EL (cell line): ENCODE results near the gene FGF3.
"Not testable (repeated sequence)": the region's sequence is repeated elsewhere in the genome, so short reads cannot be mapped to it uniquely, and the experiment has no call there.

ENCODE experiments used
- DNase-seq: peaks from one replicate; pipeline ENCODE4 v3.0.0-alpha.2; 2016

The FGF3 gene

GRCh38 chr11:69801513-69802335 lies 17.5 kb downstream of the FGF3 start:
- DNase-seq, result no peak

- no peak for DNase-seq
Observed at GRCh38 chr11:69800278-69800677, 18.9 kb downstream of the FGF3 start.

- DNase-seq, result peak; percentile 45
Observed at GRCh38 chr11:69799582-69799981, 19.6 kb downstream of the FGF3 start.

- no peak for DNase-seq
Observed at GRCh38 chr11:69799097-69799496, 20.1 kb downstream of the FGF3 start.

- no peak for DNase-seq
Observed at GRCh38 chr11:69797737-69798528, 21.3 kb downstream of the FGF3 start.

GRCh38 chr11:69797156-69797555 lies 22.1 kb downstream of the FGF3 start:
- no peak for DNase-seq

- DNase-seq, result no peak
Observed at GRCh38 chr11:69796063-69796462, 23.2 kb downstream of the FGF3 start.

- DNase-seq, result peak; percentile 66
Observed at GRCh38 chr11:69791276-69792180, 27.7 kb downstream of the FGF3 start.

- no peak for DNase-seq
Observed at GRCh38 chr11:69788956-69789355, 30.3 kb downstream of the FGF3 start.

- no peak for DNase-seq
Observed at GRCh38 chr11:69787906-69788305, 31.3 kb downstream of the FGF3 start.

GRCh38 chr11:69787457-69787856 lies 31.8 kb downstream of the FGF3 start:
- no peak for DNase-seq

GRCh38 chr11:69781241-69781640 lies 38.0 kb downstream of the FGF3 start:
- DNase-seq, result no peak

- no peak for DNase-seq
Observed at GRCh38 chr11:69778373-69778772, 40.8 kb downstream of the FGF3 start.

GRCh38 chr11:69775163-69775755 lies 44.0 kb downstream of the FGF3 start, which contains the start of gene FGF4:
FGF4 (minus strand) TSS chr11:69775341; CDS start chr11:69775084, 257 bp downstream.
- no peak for DNase-seq

GRCh38 chr11:69774354-69775162 lies 44.7 kb downstream of the FGF3 start:
- DNase-seq, result no peak

- DNase-seq, result no peak
Observed at GRCh38 chr11:69773626-69774353, 45.4 kb downstream of the FGF3 start.

- DNase-seq, result no peak
Observed at GRCh38 chr11:69771466-69771865, 47.8 kb downstream of the FGF3 start.

GRCh38 chr11:69770540-69770939 lies 48.7 kb downstream of the FGF3 start:
- DNase-seq, result no peak

- no peak for DNase-seq
Observed at GRCh38 chr11:69765498-69765995, 53.7 kb downstream of the FGF3 start.

- not testable (repeated sequence) for DNase-seq
Observed at GRCh38 chr11:69764918-69765317, 54.3 kb downstream of the FGF3 start.

- no peak for DNase-seq
Observed at GRCh38 chr11:69760319-69760718, 58.9 kb downstream of the FGF3 start.
